Measurements from ENCODE around the gene OR4K13. TPM values are rescaled to one million over a fixed set of nuclear protein-coding genes. Genes with fewer than 3 reads are reported as not detected.

The OR4K13 gene
- not detected in 2 replicates for total RNA-seq (2014; rRNA removed)
- not detected for Bru-seq, nascent RNA
- not detected for BruChase-seq, experiment 1, labeled RNA remaining after a 6-hour chase
- percentile 9 among the genes with signal in this experiment for BruChase-seq, experiment 2, labeled RNA remaining after a 2-hour chase
- long read RNA-seq = 0 reads

GRCh38 chr14:20035938-20036337 lies at the start of gene OR4K13:
TSS of gene OR4K13 (minus strand) at chr14:20036038. CDS start at chr14:20034758, 1,280 bp downstream.
- no peaks in the 10 kb centered on the region for H3K9me3 ChIP-seq (ENCODE audit: low read length)
- DNase-seq = no peak
- no peak for ATAC-seq
- no TSS peak for BruUV-seq (replicated peaks)
- H3K4me2 ChIP-seq (ENCODE audit: low read length) = no peak within 1 kb of the TSS
- no peak within 1 kb of the TSS for H3K27ac ChIP-seq (ENCODE audit: low read length)
- POLR2A ChIA-PET (ENCODE audit: unreplicated experiment) = no interaction called here
- no peaks in the 10 kb centered on the region for H3K79me2 ChIP-seq (ENCODE audit: low read length)
- no peaks in the 10 kb centered on the region for H3F3A ChIP-seq (ENCODE audit: low read length, unreplicated experiment)
- no peak within 1 kb of the TSS for H3K9ac ChIP-seq (ENCODE audit: low read length)
- TF ChIP-seq EZH2phosphoT487 (IDR thresholded peaks at IDR 0.05; ENCODE audit: borderline replicate concordance, low read length) (no peak), EZH2 (IDR thresholded peaks at IDR 0.05; ENCODE audit: low read length, unreplicated experiment) (no peak), CTCF (conservative IDR thresholded peaks at IDR 0.05; ENCODE audit: low read depth, low read length) (no peak)
- H4K20me1 ChIP-seq (ENCODE audit: low read length) = no peaks in the 10 kb centered on the region
- CTCF ChIA-PET = no interaction called here
- H2AFZ ChIP-seq (ENCODE audit: low read length) = no peak within 1 kb of the TSS
- H3K4me3 ChIP-seq (ENCODE audit: low read length) = no peak within 1 kb of the TSS
- H3K4me1 ChIP-seq (ENCODE audit: insufficient read depth, low read length) = no peaks in the 10 kb centered on the region
- H3K9me2 ChIP-seq (replicated peaks; ENCODE audit: low read length) = no peaks in the 10 kb centered on the region
- H3K27me3 ChIP-seq (ENCODE audit: low read length) = peaks cover 10% of the 10 kb centered on the region; the same call in 1 of the 2 replicates
- H3K36me3 ChIP-seq (ENCODE audit: low read depth, low read length) = no peaks in the 10 kb centered on the region
- intact Hi-C loops (cut with micrococcal nuclease) = no loop called here

DNA sequence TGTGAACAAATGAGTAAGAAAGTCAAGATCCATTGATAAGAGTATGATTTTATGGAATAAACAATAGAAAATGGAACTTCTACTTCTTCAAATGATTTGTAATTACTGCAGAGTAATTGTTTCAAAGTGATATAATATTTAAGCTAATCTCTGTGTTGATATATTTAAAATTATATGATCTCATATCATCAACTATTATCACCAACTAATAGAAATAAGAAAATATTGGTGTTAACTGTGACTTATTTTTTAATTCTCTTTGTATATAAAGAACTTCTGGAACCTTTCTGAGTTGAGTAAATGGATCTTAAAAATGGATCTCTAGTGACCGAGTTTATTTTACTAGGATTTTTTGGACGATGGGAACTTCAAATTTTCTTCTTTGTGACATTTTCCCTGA lies 23.9 kb upstream of the OR4K13 start, which contains the start of gene OR4L1:
Gene OR4L1 (plus strand): TSS at position 301 of the 400 bp plus-strand sequence. CDS start 0 bp downstream, at position 301.
- no peak for DNase-seq

More for the DNA sequence above, 23.9 kb upstream of the OR4K13 start, which contains the start of gene OR4L1:
- POLR2A ChIA-PET (ENCODE audit: unreplicated experiment) = no interaction called here
- Histone ChIP-seq H3K9ac (ENCODE audit: low read length) (no peak within 1 kb of the TSS), H3K36me3 (ENCODE audit: low read depth, low read length) (no peaks in the 10 kb centered on the region), H3K4me3 (ENCODE audit: low read length) (no peak within 1 kb of the TSS), H3K27ac (ENCODE audit: low read length) (no peak within 1 kb of the TSS), H2AFZ (ENCODE audit: low read length) (no peak within 1 kb of the TSS), H3K79me2 (ENCODE audit: low read length) (no peaks in the 10 kb centered on the region), H3K4me2 (ENCODE audit: low read length) (no peak within 1 kb of the TSS), H4K20me1 (ENCODE audit: low read length) (no peaks in the 10 kb centered on the region), H3F3A (ENCODE audit: low read length, unreplicated experiment) (no peaks in the 10 kb centered on the region), H3K4me1 (ENCODE audit: insufficient read depth, low read length) (no peaks in the 10 kb centered on the region), H3K27me3 (ENCODE audit: low read length) (peaks cover 19% of the 10 kb centered on the region), H3K9me2 (replicated peaks; ENCODE audit: low read length) (no peaks in the 10 kb centered on the region), H3K9me3 (ENCODE audit: low read length) (no peaks in the 10 kb centered on the region)
- no TSS peak for BruUV-seq (replicated peaks)
- CTCF ChIA-PET = no interaction called here
- TF ChIP-seq CTCF (conservative IDR thresholded peaks at IDR 0.05; ENCODE audit: low read depth, low read length) = no peak
- TF ChIP-seq EZH2 (IDR thresholded peaks at IDR 0.05; ENCODE audit: low read length, unreplicated experiment) = no peak
- TF ChIP-seq EZH2phosphoT487 (IDR thresholded peaks at IDR 0.05; ENCODE audit: borderline replicate concordance, low read length) = no peak
- no peak for ATAC-seq
- intact Hi-C loops (cut with micrococcal nuclease) = no loop called here
